Measurements from ENCODE around the gene METTL23. TPM values are rescaled to one million over a fixed set of nuclear protein-coding genes. Genes with fewer than 3 reads are reported as not detected.
A peak's percentile ranks its signal among the peaks of the same experiment; 100 is the strongest.

METTL23 gene
- total and polyA plus RNA-seq, 3 experiments from 2014 or later: 43.6 to 152 (median 44.6) TPM

- no peaks in the 10 kb centered on the region for H3K27me3 ChIP-seq (ENCODE audit: insufficient read depth, low read length, poor library complexity, severe bottlenecking)
- Mint-ChIP-seq H3K36me3 (peaks cover 0 to 18% (median 2%) of the 10 kb centered on the region in 3 donors), H3K4me3 (peak overlapping the region in 1 of 7 donors; percentile 44), H3K27ac (no peak overlapping the region), H3K9me3 (no peaks in the 10 kb centered on the region), H3K27me3 (no peaks in the 10 kb centered on the region), H3K4me1 (peaks cover 15 to 18% (median 18%) of the 10 kb centered on the region in 3 donors)
- CTCF ChIA-PET: interaction anchor here (1.5 to 4.0 kb wide), 3 partner anchors 29 to 126 kb away, joined by 3 to 26 read pairs (median 23); partner anchors contain the start of gene MXRA7
- DNase-seq: no peak
- H3K4me3 ChIP-seq (ENCODE audit: low read length): no peak overlapping the region
- POLR2A ChIA-PET: no interaction called here
- no peaks in the 10 kb centered on the region for H3K9me3 ChIP-seq (ENCODE audit: low read length)
- no peaks in the 10 kb centered on the region for H3K36me3 ChIP-seq (ENCODE audit: insufficient read depth, low read length)
- H3K4me1 ChIP-seq (ENCODE audit: insufficient read depth, low read length): peaks cover 25% of the 10 kb centered on the region
- H3K27ac ChIP-seq (ENCODE audit: low read depth, low read length): no peak overlapping the region
Observed at GRCh38 chr17:76683011-76683755, 43.5 kb upstream of the METTL23 start.

- Mint-ChIP-seq H3K27me3 (no peaks in the 10 kb centered on the region), H3K27ac (no peak overlapping the region), H3K4me1 (peaks cover 15 to 18% (median 18%) of the 10 kb centered on the region in 3 donors), H3K4me3 (no peak overlapping the region), H3K9me3 (no peaks in the 10 kb centered on the region), H3K36me3 (peaks cover 0 to 20% (median 2%) of the 10 kb centered on the region in 3 donors)
- H3K4me1 ChIP-seq (ENCODE audit: insufficient read depth, low read length): peaks cover 16% of the 10 kb centered on the region
- ChIA-PET CTCF (interaction anchor here (0.9 to 4.0 kb wide), 3 partner anchors 60 to 372 kb away, joined by 3 to 23 read pairs (median 3); no protein-coding TSS in a partner anchor), POLR2A (no interaction called here)
- no peak overlapping the region for H3K4me3 ChIP-seq (ENCODE audit: low read length)
- DNase-seq: no peak
- H3K27ac ChIP-seq (ENCODE audit: low read depth, low read length): no peak overlapping the region
- no peaks in the 10 kb centered on the region for H3K36me3 ChIP-seq (ENCODE audit: insufficient read depth, low read length)
- no peaks in the 10 kb centered on the region for H3K27me3 ChIP-seq (ENCODE audit: insufficient read depth, low read length, poor library complexity, severe bottlenecking)
- H3K9me3 ChIP-seq (ENCODE audit: low read length): no peaks in the 10 kb centered on the region
Observed at GRCh38 chr17:76683921-76684745, 42.5 kb upstream of the METTL23 start.

- Histone ChIP-seq H3K4me1 (ENCODE audit: insufficient read depth, low read length) (peaks cover 13% of the 10 kb centered on the region), H3K4me3 (ENCODE audit: low read length) (no peak overlapping the region), H3K27me3 (ENCODE audit: insufficient read depth, low read length, poor library complexity, severe bottlenecking) (no peaks in the 10 kb centered on the region), H3K9me3 (ENCODE audit: low read length) (no peaks in the 10 kb centered on the region), H3K36me3 (ENCODE audit: insufficient read depth, low read length) (no peaks in the 10 kb centered on the region), H3K27ac (ENCODE audit: low read depth, low read length) (no peak overlapping the region)
- no peak for DNase-seq
- H3K36me3 Mint-ChIP-seq: peaks cover 0 to 22% (median 2%) of the 10 kb centered on the region in 3 donors
- no peak overlapping the region for H3K4me3 Mint-ChIP-seq
- peaks cover 15 to 18% (median 18%) of the 10 kb centered on the region in 3 donors for H3K4me1 Mint-ChIP-seq
- no peaks in the 10 kb centered on the region for H3K9me3 Mint-ChIP-seq
- CTCF ChIA-PET: interaction anchor here (0.9 to 2.0 kb wide), 3 partner anchors 29 to 372 kb away, joined by 3 to 7 read pairs (median 4); no protein-coding TSS in a partner anchor
- H3K27ac Mint-ChIP-seq: no peak overlapping the region
- H3K27me3 Mint-ChIP-seq: no peaks in the 10 kb centered on the region
- POLR2A ChIA-PET: no interaction called here
Observed at GRCh38 chr17:76684756-76685155, 41.9 kb upstream of the METTL23 start.

GRCh38 chr17:76685366-76685765 lies 41.3 kb upstream of the METTL23 start:
- no peak overlapping the region for H3K27ac ChIP-seq (ENCODE audit: low read depth, low read length)
- Mint-ChIP-seq H3K4me1 (peaks cover 15 to 18% (median 18%) of the 10 kb centered on the region in 3 donors), H3K27ac (no peak overlapping the region), H3K4me3 (no peak overlapping the region), H3K27me3 (no peaks in the 10 kb centered on the region), H3K9me3 (no peaks in the 10 kb centered on the region), H3K36me3 (peaks cover 0 to 22% (median 2%) of the 10 kb centered on the region in 3 donors)
- H3K9me3 ChIP-seq (ENCODE audit: low read length): no peaks in the 10 kb centered on the region
- no peaks in the 10 kb centered on the region for H3K36me3 ChIP-seq (ENCODE audit: insufficient read depth, low read length)
- H3K4me1 ChIP-seq (ENCODE audit: insufficient read depth, low read length): peaks cover 13% of the 10 kb centered on the region
- ChIA-PET POLR2A (no interaction called here), CTCF (interaction anchor here (0.9 to 2.0 kb wide), 3 partner anchors 28 to 371 kb away, joined by 3 to 7 read pairs (median 4); no protein-coding TSS in a partner anchor)
- no peak for DNase-seq
- H3K27me3 ChIP-seq (ENCODE audit: insufficient read depth, low read length, poor library complexity, severe bottlenecking): no peaks in the 10 kb centered on the region
- no peak overlapping the region for H3K4me3 ChIP-seq (ENCODE audit: low read length)

DNA sequence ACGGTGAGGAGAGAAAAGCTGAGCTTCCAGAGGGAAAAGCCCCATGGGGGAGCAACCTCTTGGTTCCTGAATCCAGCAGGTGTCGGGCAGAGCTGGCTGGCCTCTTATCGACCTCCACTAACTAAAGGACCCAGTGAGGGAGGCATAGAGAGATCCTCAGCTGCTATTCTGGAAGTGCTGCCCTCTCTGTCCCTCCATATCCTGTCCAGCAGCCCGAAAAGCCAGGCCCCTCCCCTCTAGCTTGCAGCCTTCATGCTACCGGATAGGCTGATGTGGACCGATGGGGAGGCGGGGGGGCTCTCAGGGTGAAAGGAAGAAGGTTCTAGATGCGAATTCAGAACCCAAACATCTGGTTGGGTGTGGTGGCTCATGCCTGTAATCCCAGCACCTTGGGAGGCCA lies 40.8 kb upstream of the METTL23 start:
- Histone ChIP-seq H3K4me3 (ENCODE audit: low read length) (no peak overlapping the region), H3K27me3 (ENCODE audit: insufficient read depth, low read length, poor library complexity, severe bottlenecking) (no peaks in the 10 kb centered on the region), H3K36me3 (ENCODE audit: insufficient read depth, low read length) (no peaks in the 10 kb centered on the region), H3K27ac (ENCODE audit: low read depth, low read length) (no peak overlapping the region), H3K9me3 (ENCODE audit: low read length) (no peaks in the 10 kb centered on the region), H3K4me1 (ENCODE audit: insufficient read depth, low read length) (peaks cover 13% of the 10 kb centered on the region)
- Mint-ChIP-seq H3K27ac (no peak overlapping the region), H3K4me3 (no peak overlapping the region), H3K9me3 (no peaks in the 10 kb centered on the region), H3K4me1 (peaks cover 15 to 18% (median 18%) of the 10 kb centered on the region in 3 donors), H3K36me3 (peaks cover 0 to 22% (median 2%) of the 10 kb centered on the region in 3 donors), H3K27me3 (no peaks in the 10 kb centered on the region)
- DNase-seq: no peak
- ChIA-PET CTCF (interaction anchor here (1.0 to 2.0 kb wide), 2 partner anchors 28 to 163 kb away, joined by 4 to 7 read pairs; no protein-coding TSS in a partner anchor), POLR2A (no interaction called here)

- no peak overlapping the region for H3K27ac ChIP-seq (ENCODE audit: low read depth, low read length)
- H3K9me3 Mint-ChIP-seq: no peaks in the 10 kb centered on the region
- ChIA-PET CTCF (interaction anchor here (2.0 kb wide), 1 partner anchor 164 kb away, joined by 7 read pairs; no protein-coding TSS in a partner anchor), POLR2A (no interaction called here)
- H3K4me3 Mint-ChIP-seq: no peak overlapping the region
- H3K27me3 ChIP-seq (ENCODE audit: insufficient read depth, low read length, poor library complexity, severe bottlenecking): no peaks in the 10 kb centered on the region
- DNase-seq: no peak
- H3K36me3 Mint-ChIP-seq: peaks cover 0 to 18% (median 2%) of the 10 kb centered on the region in 3 donors
- H3K27ac Mint-ChIP-seq: no peak overlapping the region
- H3K36me3 ChIP-seq (ENCODE audit: insufficient read depth, low read length): no peaks in the 10 kb centered on the region
- H3K4me1 ChIP-seq (ENCODE audit: insufficient read depth, low read length): peaks cover 4% of the 10 kb centered on the region
- no peaks in the 10 kb centered on the region for H3K9me3 ChIP-seq (ENCODE audit: low read length)
- no peak overlapping the region for H3K4me3 ChIP-seq (ENCODE audit: low read length)
- H3K27me3 Mint-ChIP-seq: no peaks in the 10 kb centered on the region
- peaks cover 6 to 10% (median 9%) of the 10 kb centered on the region in 3 donors for H3K4me1 Mint-ChIP-seq
Observed at GRCh38 chr17:76686538-76687297, 39.9 kb upstream of the METTL23 start.

DNA sequence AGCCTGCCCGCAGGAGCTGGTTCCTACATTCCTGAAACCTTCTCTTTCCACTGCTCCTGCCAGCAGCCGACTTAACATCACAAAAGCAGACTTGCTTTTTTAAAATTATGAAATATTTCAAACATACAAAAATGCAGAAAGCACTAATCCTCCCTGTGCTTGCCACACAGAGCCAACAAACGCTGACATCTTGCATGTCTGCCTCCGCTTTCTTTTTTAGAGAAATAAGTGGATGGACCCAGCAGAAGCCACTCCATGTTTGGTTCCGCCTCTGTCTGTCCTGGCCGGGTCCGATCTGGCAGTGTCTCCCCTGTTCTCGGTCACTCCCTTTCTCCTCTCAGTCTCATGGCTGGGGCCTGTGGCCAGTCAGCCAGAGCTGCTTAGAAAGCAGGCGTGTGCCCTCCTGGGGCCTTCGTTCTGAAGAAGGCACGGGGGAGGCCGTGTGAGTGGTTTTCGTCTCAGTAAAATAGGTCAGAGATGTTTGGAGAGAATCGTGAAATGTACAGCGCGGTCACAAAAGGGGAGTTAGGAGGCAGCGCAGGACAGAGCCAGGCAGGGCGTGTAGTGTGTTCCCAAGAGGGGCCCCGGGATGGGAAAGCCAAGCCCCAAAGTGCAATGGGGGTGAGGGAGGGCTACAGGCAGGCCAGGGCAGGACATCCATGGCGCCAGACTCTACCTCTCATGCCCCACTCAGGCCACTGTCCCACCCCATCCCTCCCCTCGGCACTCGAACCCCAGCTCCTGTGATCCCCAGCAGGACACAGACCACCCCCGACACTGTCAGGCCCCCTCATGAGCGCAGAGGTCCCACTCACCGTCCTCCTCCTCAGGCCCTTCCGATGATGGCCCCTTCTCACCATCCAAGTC lies 39.1 kb upstream of the METTL23 start:
- Histone ChIP-seq H3K36me3 (ENCODE audit: insufficient read depth, low read length) (no peaks in the 10 kb centered on the region), H3K4me1 (ENCODE audit: insufficient read depth, low read length) (no peaks in the 10 kb centered on the region), H3K4me3 (ENCODE audit: low read length) (no peak overlapping the region), H3K9me3 (ENCODE audit: low read length) (no peaks in the 10 kb centered on the region), H3K27me3 (ENCODE audit: insufficient read depth, low read length, poor library complexity, severe bottlenecking) (no peaks in the 10 kb centered on the region), H3K27ac (ENCODE audit: low read depth, low read length) (no peak overlapping the region)
- no peak overlapping the region for H3K27ac Mint-ChIP-seq
- no peak overlapping the region for H3K4me3 Mint-ChIP-seq
- no peak for DNase-seq
- CTCF ChIA-PET: no interaction called here
- H3K4me1 Mint-ChIP-seq: peaks cover 0 to 2% (median under 1%) of the 10 kb centered on the region in 3 donors
- H3K9me3 Mint-ChIP-seq: no peaks in the 10 kb centered on the region
- POLR2A ChIA-PET: no interaction called here
- no peaks in the 10 kb centered on the region for H3K27me3 Mint-ChIP-seq
- peaks cover 0 to 14% (median 2%) of the 10 kb centered on the region in 3 donors for H3K36me3 Mint-ChIP-seq

Measured in CD8-positive, alpha-beta memory T cell (primary cell).